CD4-positive, alpha-beta T cell treated with Interleukin-1 beta for 1 hour (primary cell): ENCODE data around the gene ATP2C2.

Source experiments
- DNase-seq, 2 donors: peaks; one replicate each; pipeline ENCODE4 v3.0.0-alpha.2; 2020 to 2022

Gene ATP2C2

GRCh38 chr16:84453061-84453752, 84.9 kb downstream of the ATP2C2 start:
- DNase-seq: no peak

GRCh38 chr16:84454611-84455010, 86.3 kb downstream of the ATP2C2 start:
- no peak for DNase-seq

- DNase-seq: no peak
These were observed 86.7 kb downstream of the ATP2C2 start for GRCh38 chr16:84455031-84455430.

- DNase-seq: no peak
These were observed 90.5 kb downstream of the ATP2C2 start for GRCh38 chr16:84458606-84459532.

- no peak for DNase-seq
These were observed 91.2 kb downstream of the ATP2C2 start for GRCh38 chr16:84459533-84459894.

- no peak for DNase-seq
These were observed 91.6 kb downstream of the ATP2C2 start for GRCh38 chr16:84459941-84460405.

- no peak for DNase-seq
These were observed 92.2 kb downstream of the ATP2C2 start for GRCh38 chr16:84460406-84461028.

- DNase-seq: no peak
These were observed 92.7 kb downstream of the ATP2C2 start for GRCh38 chr16:84461029-84461412.

GRCh38 chr16:84461413-84462295, 93.3 kb downstream of the ATP2C2 start:
- no peak for DNase-seq

- DNase-seq: no peak
These were observed 94.2 kb downstream of the ATP2C2 start for GRCh38 chr16:84462296-84463210.

- DNase-seq: no peak
These were observed 94.9 kb downstream of the ATP2C2 start for GRCh38 chr16:84463221-84463620.

- no peak for DNase-seq
These were observed 95.8 kb downstream of the ATP2C2 start for GRCh38 chr16:84464116-84464515.

GRCh38 chr16:84465154-84465553, 96.8 kb downstream of the ATP2C2 start:
- DNase-seq: no peak

- no peak for DNase-seq
These were observed 98.4 kb downstream of the ATP2C2 start for GRCh38 chr16:84466692-84467091.

- no peak for DNase-seq
These were observed 98.9 kb downstream of the ATP2C2 start for GRCh38 chr16:84467256-84467655.

GRCh38 chr16:84467709-84468108, 99.4 kb downstream of the ATP2C2 start:
- no peak for DNase-seq

GRCh38 chr16:84471316-84471715, 103.0 kb downstream of the ATP2C2 start:
- no peak for DNase-seq

GRCh38 chr16:84471966-84472365, 103.6 kb downstream of the ATP2C2 start:
- no peak for DNase-seq

- DNase-seq: no peak
These were observed 107.4 kb downstream of the ATP2C2 start for GRCh38 chr16:84475643-84476240.

GRCh38 chr16:84476401-84476800, 108.1 kb downstream of the ATP2C2 start:
- no peak for DNase-seq

- DNase-seq: no peak
These were observed 109.3 kb downstream of the ATP2C2 start for GRCh38 chr16:84477661-84478060.
